ENCODE results near the gene ZNF341.

The ZNF341 gene

GRCh38 chr20:33840759-33841435 lies 109.1 kb downstream of the ZNF341 start:
- TF ChIP-seq CTCF (conservative IDR thresholded peaks at IDR 0.05; ENCODE audit: low read length), result no peak
- no peak overlapping the region for H3K4me3 ChIP-seq (ENCODE audit: low read length)
- DNase-seq (ENCODE audit: low read depth), result no peak

- no peak overlapping the region for H3K4me3 ChIP-seq (ENCODE audit: low read length)
- no peak for DNase-seq (ENCODE audit: low read depth)
- TF ChIP-seq CTCF (conservative IDR thresholded peaks at IDR 0.05; ENCODE audit: low read length), result no peak
Measured at GRCh38 chr20:33841436-33841799, 109.6 kb downstream of the ZNF341 start.

All from AG10803 (cell line).